Transverse colon (tissue), 4 donors: ENCODE results near the gene CMTM7. TPM values are rescaled to one million over a fixed set of nuclear protein-coding genes. Genes with fewer than 3 reads are reported as not detected.
A peak's percentile ranks its signal among the peaks of the same experiment; 100 is the strongest.

Experiments used
- DNase-seq: peaks from one replicate; pipeline ENCODE4 v3.0.0-alpha.2; 2019
- H3K27ac ChIP-seq, 4 donors: fragments of 200-600 bp; sonication (generic); 2 replicates each; pipeline ENCODE4 v1.5.1; 2016 to 2018; ENCODE audit warnings: inconsistent platforms in 4 of 4
- H3K27me3 ChIP-seq: fragments of 200-600 bp; sonication (generic); 2 replicates; pipeline ENCODE4 v1.5.1; 2017; ENCODE audit warnings: inconsistent platforms
- H3K36me3 ChIP-seq, 4 donors: fragments of 200-600 bp; sonication (generic); 2 replicates each; pipeline ENCODE4 v1.5.1; 2017 to 2019; ENCODE audit warnings: inconsistent platforms in 4 of 4
- H3K4me1 ChIP-seq, 4 donors: fragments of 200-600 bp; sonication (generic); 2 replicates each; pipeline ENCODE4 v1.5.1; 2017 to 2020; ENCODE audit warnings: inconsistent platforms in 4 of 4
- H3K4me3 ChIP-seq, 4 donors: fragments of 200-600 bp; sonication (generic); 1 replicate in 1 of 4; 2 replicates in 3 of 4; pipeline versions ENCODE4 v1.5.1 to v1.6.1; 2017 to 2019; ENCODE audit warnings: inconsistent platforms in 4 of 4
- H3K9me3 ChIP-seq, 2 donors: fragments of 200-600 bp; sonication (generic); 2 replicates each; pipeline ENCODE4 v1.5.1; 2017 to 2019; ENCODE audit warnings: inconsistent platforms in 2 of 2
- EP300 ChIP-seq: sonication (generic); formaldehyde crosslinking; IDR thresholded peaks from one replicate; pipeline ENCODE4 v1.6.1; 2017; ENCODE audit warnings: antibody characterized with exemption, low read depth
- POLR2A ChIP-seq: fragments of 450-650 bp; IDR thresholded peaks from one replicate; pipeline ENCODE4 v1.6.1; 2016; ENCODE audit warnings: antibody characterized with exemption, mild to moderate bottlenecking, moderate library complexity
- POLR2AphosphoS5 ChIP-seq, 3 donors: sonication (generic); formaldehyde crosslinking; IDR thresholded peaks; one replicate each; pipeline ENCODE4 v1.6.1; 2016; ENCODE audit warnings: antibody characterized with exemption in 3 of 3
- WGBS, 2 donors: methylation state at CpG; one replicate each; pipeline ENCODE4 v1.1.5; 2018; ENCODE audit warnings: low coverage in 1 of 2; 5-methylcytosine and 5-hydroxymethylcytosine counted together
- in situ Hi-C, 4 donors: fragments of 200-750 bp; cut with MboI; loops; one replicate each; pipeline versions ENCODE4 v1.15.0 to v1.15.1; 2017; ENCODE audit warnings: low sequenced_read_pairs in 3 of 4, low pct_ligation_motif_present in 1 of 4, low pct_unique_long_range_greater_than_20kb in 1 of 4
- intact Hi-C: fragments of 100-400 bp; cut with DNase I; formaldehyde crosslinking; loops from one replicate; pipeline ENCODE4 v1.15.1; 2023; ENCODE audit warnings: low total_unique reads
- total RNA-seq, 4 donors: library from RNA; depleted of rRNA; stranded (reverse); fragments of >200 nt; gene quantifications; one replicate each; pipeline ENCODE4 v1.1.0, GENCODE V29; 2016
- TF ChIP-seq, protein P1 (sequence below), 5 experiments: fragments of 200-600 bp in 3 of 5; fragments of 450-650 bp in 2 of 5; sonication (generic) in 3 of 5; IDR thresholded peaks; 1 replicate in 2 of 5; 2 replicates in 3 of 5; pipeline ENCODE4 v1.5.1; 2016 to 2017; ENCODE audit warnings: antibody characterized with exemption in 5 of 5, inconsistent platforms in 3 of 5, mild to moderate bottlenecking in 2 of 5, moderate library complexity in 1 of 5

The CMTM7 gene
- total RNA-seq, 4 donors from 2014 or later: 3.4 to 16.0 (median 7.1) TPM

DNA sequence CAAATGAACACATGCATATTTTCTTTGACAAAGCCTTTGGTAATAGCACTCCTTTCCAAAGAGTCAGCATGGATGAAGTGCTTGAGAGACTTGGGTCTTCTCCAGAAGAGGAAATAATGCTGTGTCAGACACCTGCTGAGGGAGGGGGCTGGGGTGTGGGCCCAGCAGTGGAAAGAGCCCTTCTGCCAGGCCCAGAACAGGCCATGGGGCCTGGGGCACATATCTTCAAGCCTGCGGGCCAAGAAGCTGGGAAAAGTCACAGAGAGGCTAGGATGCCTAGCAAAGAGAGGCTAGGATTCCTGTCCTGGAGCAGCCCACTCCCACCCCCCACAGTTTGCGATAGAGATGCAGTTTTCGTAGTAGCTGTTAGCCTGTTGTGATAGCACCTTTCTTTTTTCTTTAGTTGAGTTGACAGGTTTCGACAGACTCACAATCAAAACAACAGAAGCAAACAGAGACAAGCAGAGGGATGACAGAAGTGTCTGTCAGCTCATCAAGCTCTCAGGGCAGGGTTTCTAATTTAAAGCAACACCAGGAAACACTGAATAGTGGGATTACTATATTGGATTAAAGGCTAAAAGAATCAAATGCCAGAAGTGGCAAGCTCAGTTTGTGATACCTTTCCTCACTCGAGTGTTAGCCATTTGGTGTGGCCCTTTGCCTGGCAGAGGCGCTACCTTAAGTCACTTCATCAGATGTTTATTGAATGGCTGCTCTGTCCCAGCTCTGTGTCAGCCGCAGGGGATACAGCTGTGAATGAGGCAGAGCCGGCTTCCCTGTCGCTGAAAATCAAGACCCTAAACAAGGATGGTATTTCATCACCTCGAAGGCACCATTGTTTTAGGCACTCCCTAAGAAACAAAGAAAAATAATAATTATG lies 19.0 kb downstream of the CMTM7 start:
- Histone ChIP-seq H3K27ac (no peak overlapping the region), H3K9me3 (no peaks in the 10 kb centered on the region), H3K36me3 (no peaks in the 10 kb centered on the region), H3K27me3 (no peaks in the 10 kb centered on the region), H3K4me3 (no peak overlapping the region), H3K4me1 (peaks cover 0 to 15% (median 4%) of the 10 kb centered on the region in 4 donors)
- DNase-seq: no peak
- in situ Hi-C loops: no loop called here
- TF ChIP-seq, protein P1, sequence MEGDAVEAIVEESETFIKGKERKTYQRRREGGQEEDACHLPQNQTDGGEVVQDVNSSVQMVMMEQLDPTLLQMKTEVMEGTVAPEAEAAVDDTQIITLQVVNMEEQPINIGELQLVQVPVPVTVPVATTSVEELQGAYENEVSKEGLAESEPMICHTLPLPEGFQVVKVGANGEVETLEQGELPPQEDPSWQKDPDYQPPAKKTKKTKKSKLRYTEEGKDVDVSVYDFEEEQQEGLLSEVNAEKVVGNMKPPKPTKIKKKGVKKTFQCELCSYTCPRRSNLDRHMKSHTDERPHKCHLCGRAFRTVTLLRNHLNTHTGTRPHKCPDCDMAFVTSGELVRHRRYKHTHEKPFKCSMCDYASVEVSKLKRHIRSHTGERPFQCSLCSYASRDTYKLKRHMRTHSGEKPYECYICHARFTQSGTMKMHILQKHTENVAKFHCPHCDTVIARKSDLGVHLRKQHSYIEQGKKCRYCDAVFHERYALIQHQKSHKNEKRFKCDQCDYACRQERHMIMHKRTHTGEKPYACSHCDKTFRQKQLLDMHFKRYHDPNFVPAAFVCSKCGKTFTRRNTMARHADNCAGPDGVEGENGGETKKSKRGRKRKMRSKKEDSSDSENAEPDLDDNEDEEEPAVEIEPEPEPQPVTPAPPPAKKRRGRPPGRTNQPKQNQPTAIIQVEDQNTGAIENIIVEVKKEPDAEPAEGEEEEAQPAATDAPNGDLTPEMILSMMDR (IDR thresholded peaks at IDR 0.05): no peak
- TF ChIP-seq POLR2A (no peak), EP300 (no peak), POLR2AphosphoS5 (IDR thresholded peaks at IDR 0.05) (no peak)
- intact Hi-C loops: no loop called here
- WGBS, 2 donors: 79 to 82% methylated on average over 4 to 10 of the region's 10 CpGs

DNA sequence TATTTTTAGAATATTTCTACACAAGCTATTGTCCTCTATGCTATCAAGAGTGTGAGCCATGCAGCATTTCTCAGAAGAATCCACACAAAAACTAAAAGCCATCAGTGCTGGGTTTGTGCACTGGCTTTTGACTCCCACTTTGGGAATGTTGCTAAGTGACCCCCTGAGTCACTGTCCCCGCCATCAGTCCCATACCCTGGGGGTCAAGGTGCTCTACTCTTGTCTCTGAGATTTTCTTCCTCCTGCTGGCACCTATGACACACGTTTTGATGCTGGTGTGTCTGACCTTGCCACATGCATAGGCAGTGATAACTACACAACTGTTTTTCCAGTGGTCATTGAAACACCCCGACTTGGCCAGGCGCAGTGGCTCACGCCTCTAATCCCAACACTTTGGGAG lies 19.8 kb downstream of the CMTM7 start:
- no peaks in the 10 kb centered on the region for H3K36me3 ChIP-seq
- no peak for DNase-seq
- H3K4me1 ChIP-seq: peaks cover 0 to 15% (median 4%) of the 10 kb centered on the region in 4 donors
- H3K4me3 ChIP-seq: no peak overlapping the region
- H3K9me3 ChIP-seq: no peaks in the 10 kb centered on the region
- intact Hi-C loops: no loop called here
- TF ChIP-seq, protein P1 (IDR thresholded peaks at IDR 0.05): no peak
- no peak for TF ChIP-seq POLR2A
- H3K27ac ChIP-seq: no peak overlapping the region
- 89 to 100% methylated on average over 4 to 5 of the region's 5 CpGs for WGBS, 2 donors
- in situ Hi-C loops: no loop called here
- no peaks in the 10 kb centered on the region for H3K27me3 ChIP-seq

DNA sequence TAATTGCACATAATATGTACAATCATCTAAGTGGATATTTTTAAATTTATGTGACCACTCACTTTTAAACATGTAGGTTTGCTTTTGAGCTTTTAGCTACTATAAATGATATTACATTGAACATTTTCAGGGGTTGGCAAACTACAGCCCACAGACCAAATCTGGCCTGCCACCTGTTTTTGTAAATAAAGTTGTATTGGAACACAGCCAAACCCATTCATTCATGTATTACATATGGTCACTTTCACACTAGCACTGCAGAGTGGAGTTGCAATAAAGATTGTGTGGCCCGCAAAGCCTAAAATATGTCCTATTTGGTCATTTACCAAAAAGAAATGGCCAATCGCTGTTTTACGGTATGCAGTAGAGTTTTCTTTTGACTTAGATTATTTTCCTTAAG lies 21.2 kb downstream of the CMTM7 start:
- H3K27ac ChIP-seq: no peak overlapping the region
- in situ Hi-C loops: no loop called here
- no peaks in the 10 kb centered on the region for H3K9me3 ChIP-seq
- intact Hi-C loops: no loop called here
- TF ChIP-seq, protein P1 (IDR thresholded peaks at IDR 0.05): no peak
- TF ChIP-seq POLR2A (no peak), EP300 (no peak), POLR2AphosphoS5 (IDR thresholded peaks at IDR 0.05) (no peak)
- WGBS, 2 donors: 92% methylated on average over 3 of the region's 3 CpGs
- H3K4me3 ChIP-seq: no peak overlapping the region
- no peaks in the 10 kb centered on the region for H3K36me3 ChIP-seq
- no peaks in the 10 kb centered on the region for H3K27me3 ChIP-seq
- DNase-seq: no peak
- H3K4me1 ChIP-seq: peaks cover 0 to 5% (median 2%) of the 10 kb centered on the region in 4 donors

DNA sequence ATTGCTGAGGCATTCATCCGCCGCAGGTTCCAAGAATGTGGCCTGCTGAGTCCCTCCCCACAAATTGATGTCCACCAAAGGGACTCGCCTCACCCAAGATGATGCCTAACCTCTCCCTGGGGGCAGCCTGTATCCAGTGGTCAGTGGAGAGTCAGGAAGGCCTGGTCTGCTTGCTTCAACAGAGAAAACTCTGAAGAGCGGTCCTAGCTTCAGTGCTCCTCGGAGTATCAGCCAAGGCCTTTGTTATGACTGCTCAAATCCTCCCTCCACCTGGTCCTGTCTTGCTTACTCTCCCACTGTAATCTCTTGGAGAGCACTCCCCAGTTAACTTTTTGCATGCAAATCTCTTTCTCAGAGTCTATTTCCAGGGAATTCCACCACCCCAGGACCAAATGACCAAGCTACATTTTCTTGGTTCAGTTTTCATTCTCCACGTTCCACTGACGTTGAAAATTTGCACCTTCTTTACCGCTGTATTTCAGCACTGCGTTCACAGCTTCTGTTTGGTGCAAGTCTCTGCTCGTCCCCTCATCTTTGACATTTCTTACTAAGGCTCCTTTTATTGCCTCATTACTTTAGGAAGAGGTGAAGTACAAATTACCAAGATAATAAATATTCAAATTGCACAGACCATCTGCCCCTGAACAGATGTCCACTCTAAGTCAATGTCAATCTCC lies 22.3 kb downstream of the CMTM7 start:
- in situ Hi-C loops: no loop called here
- intact Hi-C loops: no loop called here
- peak overlapping the region in 2 of 4 donors; percentile 53 to 59 for H3K27ac ChIP-seq

More for the DNA sequence above, 22.3 kb downstream of the CMTM7 start:
- no peak overlapping the region for H3K4me3 ChIP-seq
- peaks cover 0 to 5% (median 2%) of the 10 kb centered on the region in 4 donors for H3K4me1 ChIP-seq
- no peak for DNase-seq
- TF ChIP-seq POLR2AphosphoS5 (IDR thresholded peaks at IDR 0.05) (no peak), POLR2A (no peak), EP300 (no peak)
- TF ChIP-seq, protein P1 (IDR thresholded peaks at IDR 0.05): no peak
- WGBS, 2 donors: 90 to 100% methylated on average over 5 to 10 of the region's 10 CpGs
- no peaks in the 10 kb centered on the region for H3K27me3 ChIP-seq
- H3K36me3 ChIP-seq: no peaks in the 10 kb centered on the region
- no peaks in the 10 kb centered on the region for H3K9me3 ChIP-seq
